SK-N-SH (cell line): Measurements from ENCODE around the gene SMARCC2. TPM values are rescaled to one million over a fixed set of nuclear protein-coding genes. Genes with fewer than 3 reads are reported as not detected.

ENCODE experiments used
- CTCF ChIA-PET: fragments of 300-600, 350-600 bp; formaldehyde crosslinking; extraction: SDS; loops from one replicate; lab custom pipeline; 2021; lab: Yijun Ruan, JAX
- POLR2A ChIA-PET: fragments of 350-600 bp; sonication (Branson Sonifier 250); formaldehyde crosslinking; extraction: SDS; loops from one replicate; lab custom pipeline; 2020; ENCODE audit warnings: antibody characterized with exemption, inconsistent platforms; lab: Yijun Ruan, JAX
- DNase-seq: peaks from one replicate; pipeline ENCODE4 v3.0.0; 2012
- H2AFZ ChIP-seq: fragments of 200-600 bp; sonication (generic); 2 replicates; pipeline ENCODE4 v1.8.1; 2016; ENCODE audit warnings: antibody characterized with exemption, mild to moderate bottlenecking, low read depth
- H3F3A ChIP-seq: fragments of 200-600 bp; sonication (generic); replicated peaks from 2 replicates; pipeline ENCODE3; 2016; ENCODE audit warnings: antibody characterized with exemption, mild to moderate bottlenecking; ENCODE audit not compliant: insufficient read depth
- H3K27ac ChIP-seq, 2 experiments: fragments of 200-500 bp in 1 of 2; fragments of 200-600 bp in 1 of 2; sonication (Bioruptor generic) in 1 of 2; sonication (generic), shearing (Covaris generic) in 1 of 2; 2 replicates each; pipeline versions ENCODE4 v1.5.1 to v1.6.1; 2014 to 2016; ENCODE audit warnings: low read depth in 2 of 2, inconsistent platforms in 1 of 2, low read length in 1 of 2, mild to moderate bottlenecking in 1 of 2, mixed read lengths in 1 of 2
- H3K27me3 ChIP-seq: fragments of 200-600 bp; sonication (generic), shearing (Covaris generic); 2 replicates; pipeline ENCODE4 v1.6.1; 2016; ENCODE audit warnings: mixed run types; ENCODE audit not compliant: insufficient read depth
- H3K36me3 ChIP-seq, 2 experiments: fragments of 200-500 bp in 1 of 2; fragments of 200-600 bp in 1 of 2; sonication (Bioruptor generic) in 1 of 2; sonication (generic) in 1 of 2; replicated peaks in 1 of 2; 2 replicates each; pipeline versions ENCODE3 to v1.5.1; 2014 to 2016; ENCODE audit warnings: low read length in 1 of 2, mild to moderate bottlenecking in 1 of 2; ENCODE audit not compliant: insufficient read depth in 2 of 2, control insufficient read depth in 1 of 2
- H3K4me1 ChIP-seq, 2 experiments: fragments of 200-500 bp in 1 of 2; fragments of 200-600 bp in 1 of 2; sonication (Bioruptor generic) in 1 of 2; sonication (generic), shearing (Covaris generic) in 1 of 2; 2 replicates each; pipeline versions ENCODE4 v1.5.1 to v1.6.1; 2014 to 2016; ENCODE audit warnings: low read depth in 1 of 2, low read length in 1 of 2, mixed run types in 1 of 2; ENCODE audit not compliant: insufficient read depth in 2 of 2, control insufficient read depth in 1 of 2
- H3K4me2 ChIP-seq: fragments of 200-600 bp; sonication (generic), shearing (Covaris generic); 2 replicates; pipeline ENCODE4 v1.6.1; 2017; ENCODE audit warnings: mixed run types
- H3K4me3 ChIP-seq, 2 experiments: fragments of 200-500 bp in 1 of 2; fragments of 200-600 bp in 1 of 2; sonication (Bioruptor generic) in 1 of 2; sonication (generic), shearing (Covaris generic) in 1 of 2; 2 replicates each; pipeline versions ENCODE4 v1.5.1 to v1.8.1; 2014 to 2016; ENCODE audit warnings: low read depth in 2 of 2, inconsistent platforms in 1 of 2, low read length in 1 of 2, mild to moderate bottlenecking in 1 of 2, mixed read lengths in 1 of 2, moderate library complexity in 1 of 2
- H3K79me2 ChIP-seq: fragments of 200-600 bp; sonication (generic); 2 replicates; pipeline ENCODE4 v1.8.1; 2017; ENCODE audit warnings: mild to moderate bottlenecking; ENCODE audit not compliant: insufficient read depth
- H3K9ac ChIP-seq: fragments of 200-600 bp; sonication (generic); 2 replicates; pipeline ENCODE4 v1.6.1; 2017; ENCODE audit warnings: mixed run types
- H3K9me2 ChIP-seq: fragments of 200-600 bp; sonication (generic); 2 replicates; pipeline ENCODE4 v1.6.1; 2017; ENCODE audit warnings: mixed run types
- H3K9me3 ChIP-seq: fragments of 200-600 bp; sonication (generic); 2 replicates; pipeline ENCODE4 v1.6.1; 2017; ENCODE audit warnings: mixed run types, mild to moderate bottlenecking, moderate library complexity
- H4K20me1 ChIP-seq: fragments of 200-600 bp; sonication (generic); 2 replicates; pipeline ENCODE4 v1.6.1; 2017; ENCODE audit warnings: mild to moderate bottlenecking, mixed run types; ENCODE audit not compliant: insufficient read depth
- EP300 ChIP-seq, 2 experiments: IDR thresholded peaks; 2 replicates each; pipeline versions ENCODE4 v1.4.0 to v1.6.1; 2012; ENCODE audit warnings: borderline replicate concordance in 1 of 2, low read depth in 1 of 2, low read length in 1 of 2
- EZH2phosphoT487 ChIP-seq: fragments of 200-600 bp; sonication (generic); IDR thresholded peaks from 2 replicates; pipeline ENCODE4 v1.6.1; 2017; ENCODE audit warnings: low read depth, mixed run types, mild to moderate bottlenecking, antibody characterized with exemption, moderate library complexity, borderline replicate concordance
- FOSL2 ChIP-seq: IDR thresholded peaks from 2 replicates; pipeline ENCODE4 v1.4.0; 2012; ENCODE audit warnings: low read depth, mild to moderate bottlenecking, moderate library complexity, borderline replicate concordance
- FOXM1 ChIP-seq: IDR thresholded peaks from 2 replicates; pipeline ENCODE4 v1.4.0; 2012; ENCODE audit warnings: low read depth, mild to moderate bottlenecking
- GABPA ChIP-seq: IDR thresholded peaks from 2 replicates; pipeline ENCODE4 v1.4.0; 2012; ENCODE audit warnings: low read depth, mild to moderate bottlenecking
- GATA2 ChIP-seq: sonication (generic); formaldehyde crosslinking; IDR thresholded peaks from 2 replicates; pipeline ENCODE4 v1.5.0; 2020; ENCODE audit warnings: mild to moderate bottlenecking, missing genetic modification reagents
- MEF2A ChIP-seq: IDR thresholded peaks from 2 replicates; pipeline ENCODE4 v1.4.0; 2012; ENCODE audit warnings: low read depth, borderline replicate concordance
- POLR2AphosphoS5 ChIP-seq: IDR thresholded peaks from 2 replicates; pipeline ENCODE4 v1.6.1; 2012; ENCODE audit warnings: low read depth, low read length
- RAD21 ChIP-seq: IDR thresholded peaks from 2 replicates; pipeline ENCODE4 v1.6.1; 2012; ENCODE audit warnings: mild to moderate bottlenecking, low read length
- RFX5 ChIP-seq: IDR thresholded peaks from 2 replicates; pipeline ENCODE4 v1.6.1; 2012; ENCODE audit warnings: mild to moderate bottlenecking, improper control_type of control experiment, low read length
- RXRA ChIP-seq: IDR thresholded peaks from 2 replicates; pipeline ENCODE4 v1.4.0; 2012; ENCODE audit warnings: low read depth, mild to moderate bottlenecking, borderline replicate concordance
- SIN3A ChIP-seq: IDR thresholded peaks from 2 replicates; pipeline ENCODE4 v1.6.1; 2012; ENCODE audit warnings: low read depth, mild to moderate bottlenecking, low read length, moderate library complexity, borderline replicate concordance
- SMC3 ChIP-seq: IDR thresholded peaks from 2 replicates; pipeline ENCODE4 v1.6.1; 2012; ENCODE audit warnings: low read depth, low read length, improper control_type of control experiment
- TEAD4 ChIP-seq: IDR thresholded peaks from 2 replicates; pipeline ENCODE4 v1.4.0; 2012; ENCODE audit warnings: mild to moderate bottlenecking, borderline replicate concordance; ENCODE audit not compliant: insufficient read depth
- YY1 ChIP-seq: IDR thresholded peaks from 2 replicates; pipeline ENCODE4 v1.4.0; 2012; ENCODE audit warnings: low read depth, mild to moderate bottlenecking
- WGBS: methylation state at CpG from one replicate; pipeline ENCODE4 v1.1.6; 2017; ENCODE audit warnings: low lambda C conversion rate; 5-methylcytosine and 5-hydroxymethylcytosine counted together
- polyA plus RNA-seq, 3 experiments: library from polyadenylated mRNA; depleted of rRNA; stranded (reverse); fragments of >200 nt; gene quantifications; 2 replicates each; pipeline ENCODE4 v1.2.3, GENCODE V29; 2012
- TF ChIP-seq, protein P1 (sequence below): fragments of 200-600 bp; sonication (generic); IDR thresholded peaks from 2 replicates; pipeline ENCODE4 v1.6.1; 2017; ENCODE audit warnings: antibody characterized with exemption, mild to moderate bottlenecking, moderate library complexity
- TF ChIP-seq, protein P2 (sequence below): IDR thresholded peaks from 2 replicates; pipeline ENCODE4 v1.4.0; 2012; ENCODE audit warnings: low read depth, borderline replicate concordance
- TF ChIP-seq, protein P3 (sequence below): fragments of 150-350 bp; IDR thresholded peaks from 2 replicates; pipeline ENCODE4 v1.6.1; 2016; ENCODE audit warnings: mild to moderate bottlenecking, low read depth, low read length
- TF ChIP-seq, protein P4 (sequence below): IDR thresholded peaks from 2 replicates; pipeline ENCODE4 v1.4.0; 2012; ENCODE audit warnings: low read depth, borderline replicate concordance

Gene SMARCC2
- polyA plus RNA-seq, 1 of the 3 experiments (the other 2 are of a cell fraction), result 64.3 TPM

DNA sequence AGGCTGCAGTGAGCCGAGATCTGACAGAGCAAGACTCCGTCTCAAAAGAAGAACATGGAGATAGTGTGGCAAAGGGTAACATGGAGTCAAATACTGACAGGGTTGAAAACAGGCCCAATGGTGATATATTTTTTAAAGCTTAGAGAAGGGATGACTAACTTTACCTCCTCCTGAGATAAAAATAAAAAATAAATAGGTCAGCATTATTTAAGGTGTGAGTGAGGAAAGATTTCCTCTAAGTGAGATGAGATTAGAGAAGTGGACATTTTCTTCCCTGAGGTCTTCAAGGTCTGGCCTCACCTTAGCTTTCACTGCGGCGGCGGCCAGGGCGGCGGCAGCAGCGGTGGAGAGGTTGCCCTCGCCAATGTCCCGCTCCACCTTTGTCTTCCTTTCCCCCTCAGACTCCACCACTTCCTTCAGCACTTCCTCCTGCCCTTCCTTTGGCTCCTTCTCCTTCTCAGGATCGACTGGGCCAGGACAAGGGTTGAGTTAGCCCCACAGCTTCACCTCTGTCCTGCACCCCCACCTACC is 20.0 kb downstream of the SMARCC2 start:
- ChIA-PET POLR2A (no interaction called here), CTCF (interaction anchor here (0.6 to 1.2 kb wide), 3 partner anchors 10 to 20 kb away, joined by 3 to 5 read pairs (median 4); partner anchors contain the start of gene SMARCC2)
- H3K9me3 ChIP-seq, result no peaks in the 10 kb centered on the region
- H3F3A ChIP-seq, result peaks cover 35% of the 10 kb centered on the region
- no peaks in the 10 kb centered on the region for H3K79me2 ChIP-seq
- DNase-seq, result no peak
- no peaks in the 10 kb centered on the region for H3K4me1 ChIP-seq
- H4K20me1 ChIP-seq, result no peaks in the 10 kb centered on the region
- no peak overlapping the region for H3K9ac ChIP-seq
- TF ChIP-seq MEF2A, result no peak
- no peak for TF ChIP-seq GABPA
- TF ChIP-seq EZH2phosphoT487, result no peak
- TF ChIP-seq, protein P1, sequence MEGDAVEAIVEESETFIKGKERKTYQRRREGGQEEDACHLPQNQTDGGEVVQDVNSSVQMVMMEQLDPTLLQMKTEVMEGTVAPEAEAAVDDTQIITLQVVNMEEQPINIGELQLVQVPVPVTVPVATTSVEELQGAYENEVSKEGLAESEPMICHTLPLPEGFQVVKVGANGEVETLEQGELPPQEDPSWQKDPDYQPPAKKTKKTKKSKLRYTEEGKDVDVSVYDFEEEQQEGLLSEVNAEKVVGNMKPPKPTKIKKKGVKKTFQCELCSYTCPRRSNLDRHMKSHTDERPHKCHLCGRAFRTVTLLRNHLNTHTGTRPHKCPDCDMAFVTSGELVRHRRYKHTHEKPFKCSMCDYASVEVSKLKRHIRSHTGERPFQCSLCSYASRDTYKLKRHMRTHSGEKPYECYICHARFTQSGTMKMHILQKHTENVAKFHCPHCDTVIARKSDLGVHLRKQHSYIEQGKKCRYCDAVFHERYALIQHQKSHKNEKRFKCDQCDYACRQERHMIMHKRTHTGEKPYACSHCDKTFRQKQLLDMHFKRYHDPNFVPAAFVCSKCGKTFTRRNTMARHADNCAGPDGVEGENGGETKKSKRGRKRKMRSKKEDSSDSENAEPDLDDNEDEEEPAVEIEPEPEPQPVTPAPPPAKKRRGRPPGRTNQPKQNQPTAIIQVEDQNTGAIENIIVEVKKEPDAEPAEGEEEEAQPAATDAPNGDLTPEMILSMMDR, result no peak
- no peak for TF ChIP-seq EP300 (IDR thresholded peaks at IDR 0.05; ENCODE audit: borderline replicate concordance in 1 of 2, low read depth in 1 of 2, low read length in 1 of 2)
- no peak for TF ChIP-seq RAD21
- TF ChIP-seq RFX5, result no peak
- no peak for TF ChIP-seq SMC3
- TF ChIP-seq FOSL2, result no peak
- TF ChIP-seq POLR2AphosphoS5, result no peak
- no peak for TF ChIP-seq FOXM1
- TF ChIP-seq SIN3A, result no peak
- no peak overlapping the region for H3K4me3 ChIP-seq
- H3K27me3 ChIP-seq, result no peaks in the 10 kb centered on the region
- 97% methylated on average over 11 of the region's 11 CpGs for WGBS
- no peaks in the 10 kb centered on the region for H3K9me2 ChIP-seq
- H3K36me3 ChIP-seq, result peaks cover 52 to 53% of the 10 kb centered on the region in 2 experiments
- no peak overlapping the region for H2AFZ ChIP-seq
- no peak overlapping the region for H3K27ac ChIP-seq
- H3K4me2 ChIP-seq, result no peak overlapping the region

DNA sequence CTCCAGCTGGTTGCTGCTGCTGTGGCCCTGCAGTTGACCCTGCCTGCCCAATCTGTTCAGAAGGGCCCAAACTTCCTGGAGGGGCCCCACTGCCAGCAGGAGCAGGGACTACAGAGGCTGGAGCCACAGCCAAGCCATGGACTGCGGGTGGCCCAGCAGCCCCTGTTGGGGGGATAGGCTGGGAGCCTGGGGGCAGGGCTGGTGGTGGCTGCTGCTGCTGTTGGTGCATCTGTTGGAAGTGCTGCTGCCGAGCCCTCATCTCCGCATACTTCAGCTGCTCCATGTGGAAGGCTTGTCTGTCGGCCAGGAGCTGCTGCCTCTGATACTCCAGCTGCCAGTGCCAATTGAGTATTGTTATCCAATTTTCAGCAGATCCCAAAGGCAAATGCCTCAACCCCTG is 23.9 kb downstream of the SMARCC2 start:
- Histone ChIP-seq H3K9me3 (no peaks in the 10 kb centered on the region), H2AFZ (no peak overlapping the region), H3K27me3 (no peaks in the 10 kb centered on the region), H3K4me3 (no peak overlapping the region), H3K4me1 (peaks cover 11 to 12% of the 10 kb centered on the region in 2 experiments; a peak in 1 of 4 replicates), H3K9me2 (no peaks in the 10 kb centered on the region), H3K36me3 (peaks cover 57 to 58% of the 10 kb centered on the region in 2 experiments), H4K20me1 (peaks cover 30% of the 10 kb centered on the region), H3K27ac (no peak overlapping the region), H3F3A (peaks cover 71% of the 10 kb centered on the region), H3K79me2 (peaks cover 17% of the 10 kb centered on the region), H3K9ac (no peak overlapping the region), H3K4me2 (no peak overlapping the region)
- WGBS, result 88% methylated on average over 3 of the region's 4 CpGs
- no peak for DNase-seq
- CTCF ChIA-PET, result interaction anchor here (0.9 to 7.8 kb wide), 3 partner anchors 20 to 46 kb away, joined by 3 to 60 read pairs (median 4); partner anchors contain the start of gene SMARCC2
- POLR2A ChIA-PET, result no interaction called here
- TF ChIP-seq SIN3A (no peak), YY1 (no peak), RXRA (no peak), EP300 (IDR thresholded peaks at IDR 0.05; ENCODE audit: borderline replicate concordance in 1 of 2, low read depth in 1 of 2, low read length in 1 of 2) (no peak), FOXM1 (no peak), GATA2 (no peak), TEAD4 (no peak)
- TF ChIP-seq, protein P2, sequence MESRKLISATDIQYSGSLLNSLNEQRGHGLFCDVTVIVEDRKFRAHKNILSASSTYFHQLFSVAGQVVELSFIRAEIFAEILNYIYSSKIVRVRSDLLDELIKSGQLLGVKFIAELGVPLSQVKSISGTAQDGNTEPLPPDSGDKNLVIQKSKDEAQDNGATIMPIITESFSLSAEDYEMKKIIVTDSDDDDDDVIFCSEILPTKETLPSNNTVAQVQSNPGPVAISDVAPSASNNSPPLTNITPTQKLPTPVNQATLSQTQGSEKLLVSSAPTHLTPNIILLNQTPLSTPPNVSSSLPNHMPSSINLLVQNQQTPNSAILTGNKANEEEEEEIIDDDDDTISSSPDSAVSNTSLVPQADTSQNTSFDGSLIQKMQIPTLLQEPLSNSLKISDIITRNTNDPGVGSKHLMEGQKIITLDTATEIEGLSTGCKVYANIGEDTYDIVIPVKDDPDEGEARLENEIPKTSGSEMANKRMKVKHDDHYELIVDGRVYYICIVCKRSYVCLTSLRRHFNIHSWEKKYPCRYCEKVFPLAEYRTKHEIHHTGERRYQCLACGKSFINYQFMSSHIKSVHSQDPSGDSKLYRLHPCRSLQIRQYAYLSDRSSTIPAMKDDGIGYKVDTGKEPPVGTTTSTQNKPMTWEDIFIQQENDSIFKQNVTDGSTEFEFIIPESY, result no peak
- TF ChIP-seq, protein P3, sequence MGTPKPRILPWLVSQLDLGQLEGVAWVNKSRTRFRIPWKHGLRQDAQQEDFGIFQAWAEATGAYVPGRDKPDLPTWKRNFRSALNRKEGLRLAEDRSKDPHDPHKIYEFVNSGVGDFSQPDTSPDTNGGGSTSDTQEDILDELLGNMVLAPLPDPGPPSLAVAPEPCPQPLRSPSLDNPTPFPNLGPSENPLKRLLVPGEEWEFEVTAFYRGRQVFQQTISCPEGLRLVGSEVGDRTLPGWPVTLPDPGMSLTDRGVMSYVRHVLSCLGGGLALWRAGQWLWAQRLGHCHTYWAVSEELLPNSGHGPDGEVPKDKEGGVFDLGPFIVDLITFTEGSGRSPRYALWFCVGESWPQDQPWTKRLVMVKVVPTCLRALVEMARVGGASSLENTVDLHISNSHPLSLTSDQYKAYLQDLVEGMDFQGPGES, result no peak
- TF ChIP-seq, protein P4, sequence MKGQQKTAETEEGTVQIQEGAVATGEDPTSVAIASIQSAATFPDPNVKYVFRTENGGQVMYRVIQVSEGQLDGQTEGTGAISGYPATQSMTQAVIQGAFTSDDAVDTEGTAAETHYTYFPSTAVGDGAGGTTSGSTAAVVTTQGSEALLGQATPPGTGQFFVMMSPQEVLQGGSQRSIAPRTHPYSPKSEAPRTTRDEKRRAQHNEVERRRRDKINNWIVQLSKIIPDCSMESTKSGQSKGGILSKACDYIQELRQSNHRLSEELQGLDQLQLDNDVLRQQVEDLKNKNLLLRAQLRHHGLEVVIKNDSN, result no peak
